Stimulated activated CD8-positive, alpha-beta memory T cell treated with anti-CD3 and anti-CD28 coated beads, Interleukin-15, amount 100 ng/mL, for 24 hours (primary cell): ENCODE results near the gene PLEKHA7.
"Not testable (repeated sequence)": the region's sequence is repeated elsewhere in the genome, so short reads cannot be mapped to it uniquely, and the experiment has no call there.

ENCODE experiments used
- DNase-seq: peaks from one replicate; pipeline ENCODE4 v3.0.0-alpha.2; 2020; ENCODE audit warnings: low read depth

PLEKHA7 gene

GRCh38 chr11:17014321-17014832, at the start of gene PLEKHA7:
Gene PLEKHA7, minus strand, starts transcription at chr11:17014414. Its CDS starts 13 bp downstream, at chr11:17014401.
- no peak for DNase-seq

- DNase-seq: no peak
Measured at GRCh38 chr11:17063171-17064002, 49.2 kb upstream of the PLEKHA7 start.

- not testable (repeated sequence) for DNase-seq
Measured at GRCh38 chr11:17051146-17051545, 36.9 kb upstream of the PLEKHA7 start.

- DNase-seq: not testable (repeated sequence)
Measured at GRCh38 chr11:17048491-17048890, 34.3 kb upstream of the PLEKHA7 start.

GRCh38 chr11:17046690-17047089, 32.5 kb upstream of the PLEKHA7 start:
- no peak for DNase-seq

- DNase-seq: no peak
Measured at GRCh38 chr11:17036666-17037658, 22.7 kb upstream of the PLEKHA7 start.

- DNase-seq: not testable (repeated sequence)
Measured at GRCh38 chr11:17034027-17034426, 19.8 kb upstream of the PLEKHA7 start.

GRCh38 chr11:17026487-17027082, 12.4 kb upstream of the PLEKHA7 start:
- no peak for DNase-seq

- DNase-seq: no peak
Measured at GRCh38 chr11:17024924-17025323, 10.7 kb upstream of the PLEKHA7 start.

GRCh38 chr11:17021511-17021910, 7.3 kb upstream of the PLEKHA7 start:
- DNase-seq: no peak

- no peak for DNase-seq
Measured at GRCh38 chr11:17020831-17021230, 6.6 kb upstream of the PLEKHA7 start.

- DNase-seq: no peak
Measured at GRCh38 chr11:17019232-17019631, 5.0 kb upstream of the PLEKHA7 start.

GRCh38 chr11:17015627-17016126, 1.5 kb upstream of the PLEKHA7 start:
- no peak for DNase-seq

GRCh38 chr11:17014833-17015626, 816 bp upstream of the PLEKHA7 start:
- no peak for DNase-seq

GRCh38 chr11:17013548-17014320, 480 bp downstream of the PLEKHA7 start:
- peak; percentile 14 for DNase-seq

GRCh38 chr11:17012712-17013547, 1.3 kb downstream of the PLEKHA7 start:
- no peak for DNase-seq

- DNase-seq: no peak
Measured at GRCh38 chr11:17012179-17012578, 2.0 kb downstream of the PLEKHA7 start.

- DNase-seq: no peak
Measured at GRCh38 chr11:17010851-17011420, 3.3 kb downstream of the PLEKHA7 start.

GRCh38 chr11:17008099-17008498, 6.1 kb downstream of the PLEKHA7 start:
- no peak for DNase-seq
